Sigmoid colon (tissue), 7 donors: ENCODE data around the gene ZNF503. TPM values are rescaled to one million over a fixed set of nuclear protein-coding genes. Genes with fewer than 3 reads are reported as not detected.

Experiments used
- DNase-seq: peaks from one replicate; pipeline ENCODE4 v3.0.0-alpha.2; 2019
- H3K27ac ChIP-seq, 4 donors: fragments of 200-600 bp; sonication (generic); one replicate each; pipeline ENCODE4 v1.5.1; 2016 to 2019; ENCODE audit warnings: mild to moderate bottlenecking in 1 of 4
- H3K27me3 ChIP-seq, 3 donors: fragments of 200-600 bp; sonication (generic); one replicate each; pipeline ENCODE4 v1.5.1; 2019; ENCODE audit warnings: mild to moderate bottlenecking in 1 of 3
- H3K36me3 ChIP-seq, 4 donors: fragments of 200-600 bp; sonication (generic); one replicate each; pipeline ENCODE4 v1.5.1; 2016 to 2019
- H3K4me1 ChIP-seq, 4 donors: fragments of 200-600 bp; sonication (generic); one replicate each; pipeline ENCODE4 v1.5.1; 2017 to 2019
- H3K4me3 ChIP-seq, 4 donors: fragments of 200-600 bp; sonication (generic); one replicate each; pipeline ENCODE4 v1.5.1; 2017 to 2019; ENCODE audit warnings: mild to moderate bottlenecking in 2 of 4, moderate library complexity in 1 of 4
- H3K9me3 ChIP-seq, 4 donors: fragments of 200-600 bp in 3 of 4; sonication (generic) in 3 of 4; one replicate each; pipeline versions ENCODE4 v1.5.1 to v1.6.1; 2013 to 2019
- EP300 ChIP-seq, 4 donors: sonication (generic); formaldehyde crosslinking; IDR thresholded peaks; one replicate each; pipeline ENCODE4 v1.6.1; 2017; ENCODE audit warnings: antibody characterized with exemption in 4 of 4
- POLR2A ChIP-seq, 2 donors: fragments of 450-650 bp; IDR thresholded peaks; one replicate each; pipeline ENCODE4 v1.6.1; 2016; ENCODE audit warnings: antibody characterized with exemption in 2 of 2, mild to moderate bottlenecking in 2 of 2, moderate library complexity in 2 of 2
- POLR2AphosphoS5 ChIP-seq, 4 donors: sonication (generic); formaldehyde crosslinking; IDR thresholded peaks; one replicate each; pipeline ENCODE4 v1.6.1; 2017; ENCODE audit warnings: antibody characterized with exemption in 4 of 4
- WGBS, 2 donors: extraction: QIAGEN DNeasy Blood & Tissue Kit; methylation state at CpG; one replicate each; pipeline ENCODE4 v1.1.7; 2013; 5-methylcytosine and 5-hydroxymethylcytosine counted together
- intact Hi-C: fragments of 100-400 bp; cut with DNase I; formaldehyde crosslinking; loops from one replicate; pipeline ENCODE4 v1.15.1; 2023
- polyA plus RNA-seq, 3 donors: library from polyadenylated mRNA; stranded (reverse); fragments of 200-250 nt; gene quantifications; one replicate each; pipeline ENCODE4 v1.2.3, GENCODE V29; 2013
- total RNA-seq, 4 donors: library from RNA; depleted of rRNA; stranded (reverse); fragments of >200 nt; gene quantifications; one replicate each; pipeline ENCODE4 v1.1.0, GENCODE V29; 2016
- TF ChIP-seq, protein P1 (sequence below), 4 experiments: fragments of 450-650 bp in 3 of 4; fragments of 200-600 bp in 1 of 4; IDR thresholded peaks; one replicate each; pipeline ENCODE4 v1.5.1; 2016 to 2019; ENCODE audit warnings: antibody characterized with exemption in 4 of 4, mild to moderate bottlenecking in 3 of 4, moderate library complexity in 2 of 4
- donor health status: healthy with polysubstance abuse.
- donor health status: Bipolar disorder and iron deficiency.
- donor health status: healthy.

ZNF503 gene
- total and polyA plus RNA-seq, 7 donors, result 2.3 to 20.3 (median 10.0) TPM

DNA sequence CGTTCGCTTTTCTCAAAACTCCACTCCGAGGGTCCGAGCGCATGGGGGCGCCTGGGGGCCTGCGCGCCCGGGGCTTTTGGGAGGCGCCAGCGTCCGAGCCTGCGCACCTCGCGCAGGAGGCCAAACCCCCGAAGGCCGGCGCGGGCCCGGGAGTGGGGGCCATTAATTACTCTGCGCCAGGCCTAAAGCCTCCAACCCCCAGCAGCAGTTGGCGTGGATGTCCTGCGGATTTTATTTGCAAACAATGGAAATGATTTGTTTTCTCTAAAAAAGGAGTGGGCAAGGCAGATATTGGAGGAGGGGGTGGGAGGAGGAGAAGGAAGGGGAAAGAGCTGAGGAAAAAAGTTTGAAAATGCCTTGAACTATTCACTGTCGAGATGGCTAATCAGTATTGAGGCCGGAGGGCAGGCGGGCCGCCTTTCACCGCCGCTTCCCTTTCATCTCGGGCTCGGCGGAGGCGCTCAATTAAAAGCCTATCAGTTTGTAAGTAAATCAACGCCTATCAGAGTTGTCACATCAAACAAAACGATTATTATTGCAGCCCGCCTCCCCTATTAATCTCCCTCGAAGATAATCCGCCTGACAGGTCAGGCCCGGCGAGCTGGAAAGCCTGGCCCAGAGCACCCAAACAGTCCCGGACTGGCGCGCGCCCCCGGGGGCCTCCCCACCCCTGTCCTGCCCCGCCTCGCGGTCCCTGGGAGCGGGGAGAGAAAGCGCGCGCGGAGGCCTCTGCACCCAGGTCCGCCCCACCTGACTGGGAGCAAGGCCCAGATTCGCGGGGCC is 3.4 kb upstream of the ZNF503 start:
- H3K36me3 ChIP-seq, result no peaks in the 10 kb centered on the region
- H3K9me3 ChIP-seq, result no peaks in the 10 kb centered on the region
- intact Hi-C loops, result loop anchor here (5.0 to 10.0 kb wide), 5 partner anchors 277 to 1580 kb away; no protein-coding TSS in a partner anchor
- no peak for TF ChIP-seq POLR2A (IDR thresholded peaks at IDR 0.05)
- TF ChIP-seq, protein P1, sequence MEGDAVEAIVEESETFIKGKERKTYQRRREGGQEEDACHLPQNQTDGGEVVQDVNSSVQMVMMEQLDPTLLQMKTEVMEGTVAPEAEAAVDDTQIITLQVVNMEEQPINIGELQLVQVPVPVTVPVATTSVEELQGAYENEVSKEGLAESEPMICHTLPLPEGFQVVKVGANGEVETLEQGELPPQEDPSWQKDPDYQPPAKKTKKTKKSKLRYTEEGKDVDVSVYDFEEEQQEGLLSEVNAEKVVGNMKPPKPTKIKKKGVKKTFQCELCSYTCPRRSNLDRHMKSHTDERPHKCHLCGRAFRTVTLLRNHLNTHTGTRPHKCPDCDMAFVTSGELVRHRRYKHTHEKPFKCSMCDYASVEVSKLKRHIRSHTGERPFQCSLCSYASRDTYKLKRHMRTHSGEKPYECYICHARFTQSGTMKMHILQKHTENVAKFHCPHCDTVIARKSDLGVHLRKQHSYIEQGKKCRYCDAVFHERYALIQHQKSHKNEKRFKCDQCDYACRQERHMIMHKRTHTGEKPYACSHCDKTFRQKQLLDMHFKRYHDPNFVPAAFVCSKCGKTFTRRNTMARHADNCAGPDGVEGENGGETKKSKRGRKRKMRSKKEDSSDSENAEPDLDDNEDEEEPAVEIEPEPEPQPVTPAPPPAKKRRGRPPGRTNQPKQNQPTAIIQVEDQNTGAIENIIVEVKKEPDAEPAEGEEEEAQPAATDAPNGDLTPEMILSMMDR (IDR thresholded peaks at IDR 0.05), result no peak
- no peak for DNase-seq
- H3K4me3 ChIP-seq, result peak overlapping the region in 3 of 4 donors; percentile 76 to 94 (median 90)
- WGBS, 2 donors, result 10 to 21% methylated on average over 56 of the region's 56 CpGs
- peak overlapping the region in 3 of 4 donors; percentile 93 to 98 (median 97) for H3K27ac ChIP-seq
- H3K4me1 ChIP-seq, result peaks cover 0 to 44% (median 27%) of the 10 kb centered on the region in 4 donors
- H3K27me3 ChIP-seq, result no peaks in the 10 kb centered on the region

DNA sequence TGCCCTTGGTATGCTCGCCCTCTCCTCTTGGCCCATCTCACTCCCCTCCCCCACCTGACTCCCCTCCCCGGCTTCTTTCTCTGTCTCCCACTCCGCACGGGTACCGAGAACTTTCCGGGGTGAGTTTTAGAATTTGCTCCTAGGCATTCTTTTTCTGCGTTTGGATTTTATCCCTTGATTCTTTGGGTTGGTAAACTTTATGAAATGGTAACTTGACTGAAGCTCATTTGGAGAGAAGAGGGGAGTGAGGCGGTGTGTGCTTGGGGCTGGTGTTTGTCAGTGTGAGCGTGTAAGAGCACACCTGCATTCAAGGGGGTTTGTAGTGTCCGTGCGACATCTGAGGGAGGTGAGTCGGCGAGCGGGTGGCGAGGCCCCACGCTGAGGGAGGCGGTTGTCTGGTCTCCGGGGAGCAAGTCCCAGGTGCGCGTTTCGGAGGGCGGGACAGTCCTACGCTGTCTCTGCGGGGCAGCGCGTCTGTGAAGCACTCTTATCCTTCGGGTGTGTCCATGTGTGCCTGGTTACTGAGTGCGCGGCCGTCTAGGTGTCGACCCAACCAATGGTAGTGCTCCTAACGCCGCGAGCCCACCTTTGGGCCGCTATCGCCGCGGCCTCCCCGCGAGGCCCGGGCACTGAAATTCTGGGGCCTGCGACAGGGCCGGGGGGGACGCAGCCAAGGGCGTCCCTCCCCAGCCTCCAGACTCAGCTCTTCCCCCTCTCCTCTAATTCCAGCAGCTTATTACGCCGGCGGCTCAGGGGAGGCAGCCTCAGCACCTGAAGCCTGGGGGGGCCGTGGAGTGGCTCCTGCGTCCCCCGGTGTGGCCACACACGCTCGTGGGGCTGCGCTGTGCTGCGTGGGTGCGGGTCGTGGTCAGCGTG is 2.6 kb upstream of the ZNF503 start:
- H3K36me3 ChIP-seq, result peaks cover 0 to 7% (median 1%) of the 10 kb centered on the region in 4 donors
- H3K4me1 ChIP-seq, result peaks cover 0 to 45% (median 30%) of the 10 kb centered on the region in 4 donors
- H3K9me3 ChIP-seq, result no peaks in the 10 kb centered on the region
- H3K27ac ChIP-seq, result peak overlapping the region; percentile 93 to 99 (median 98)
- TF ChIP-seq, protein P1 (IDR thresholded peaks at IDR 0.05), result no peak
- TF ChIP-seq POLR2A (IDR thresholded peaks at IDR 0.05) (no peak), POLR2AphosphoS5 (IDR thresholded peaks at IDR 0.05) (no peak), EP300 (IDR thresholded peaks at IDR 0.05) (no peak)
- peak overlapping the region; percentile 76 to 97 (median 92) for H3K4me3 ChIP-seq
- no peak for DNase-seq
- intact Hi-C loops, result loop anchor here (2.0 to 10.0 kb wide), 8 partner anchors 63 to 1581 kb away; no protein-coding TSS in a partner anchor
- no peaks in the 10 kb centered on the region for H3K27me3 ChIP-seq
- WGBS, 2 donors, result 3 to 6% methylated on average over 58 of the region's 58 CpGs

DNA sequence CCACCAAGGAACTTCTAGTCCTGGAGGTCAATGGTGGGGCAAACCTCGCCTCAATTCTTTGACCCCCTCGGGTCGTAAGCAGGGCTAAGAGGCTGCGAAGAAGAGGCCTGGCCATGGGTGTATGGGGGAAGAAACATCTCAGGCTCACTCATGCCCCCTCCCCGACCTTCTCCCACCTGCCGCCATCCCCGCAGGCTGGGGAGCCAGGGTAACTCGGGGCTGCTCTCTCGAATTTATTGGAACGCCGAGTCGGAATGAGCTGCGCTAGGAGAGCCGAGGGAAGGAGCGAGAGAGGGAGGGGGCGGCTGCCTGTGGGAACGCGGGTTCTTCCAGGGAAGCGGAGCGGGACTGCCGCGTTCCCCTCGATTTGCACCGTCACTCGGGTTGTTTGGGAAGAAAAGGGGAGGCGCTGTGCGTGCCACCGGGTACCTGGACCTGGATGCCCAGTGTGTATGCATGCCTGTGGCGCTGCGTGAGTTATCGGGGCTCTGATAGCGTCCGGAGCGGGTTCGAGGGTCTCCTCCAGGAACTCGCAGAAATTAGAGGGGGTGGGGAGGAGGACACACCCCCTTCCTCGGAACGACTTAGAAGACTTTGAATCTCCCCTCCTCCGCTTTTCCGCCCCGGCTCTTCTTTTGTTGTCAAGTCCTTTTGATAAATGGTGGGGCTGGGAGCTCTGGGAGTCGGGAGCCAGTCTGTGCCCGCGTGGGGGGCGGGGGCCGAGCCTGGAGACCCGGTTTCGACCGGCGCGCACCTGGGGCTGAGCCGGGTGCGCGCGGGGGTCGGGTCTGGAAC is 1.8 kb upstream of the ZNF503 start:
- peak overlapping the region; percentile 93 to 99 (median 98) for H3K27ac ChIP-seq
- no peaks in the 10 kb centered on the region for H3K27me3 ChIP-seq
- DNase-seq, result peak; percentile 82
- TF ChIP-seq EP300 (IDR thresholded peaks at IDR 0.05) (no peak), POLR2A (IDR thresholded peaks at IDR 0.05) (no peak), POLR2AphosphoS5 (IDR thresholded peaks at IDR 0.05) (peak in 1 of 4 donors; percentile 53)
- TF ChIP-seq, protein P1 (IDR thresholded peaks at IDR 0.05), result no peak
- H3K4me1 ChIP-seq, result peaks cover 0 to 46% (median 31%) of the 10 kb centered on the region in 4 donors
- 1% methylated on average over 56 of the region's 56 CpGs for WGBS, 2 donors
- peak overlapping the region; percentile 76 to 97 (median 92) for H3K4me3 ChIP-seq
- H3K36me3 ChIP-seq, result peaks cover 0 to 14% (median 4%) of the 10 kb centered on the region in 4 donors
- intact Hi-C loops, result loop anchor here (2.0 to 10.0 kb wide), 8 partner anchors 63 to 1581 kb away; no protein-coding TSS in a partner anchor
- no peaks in the 10 kb centered on the region for H3K9me3 ChIP-seq

DNA sequence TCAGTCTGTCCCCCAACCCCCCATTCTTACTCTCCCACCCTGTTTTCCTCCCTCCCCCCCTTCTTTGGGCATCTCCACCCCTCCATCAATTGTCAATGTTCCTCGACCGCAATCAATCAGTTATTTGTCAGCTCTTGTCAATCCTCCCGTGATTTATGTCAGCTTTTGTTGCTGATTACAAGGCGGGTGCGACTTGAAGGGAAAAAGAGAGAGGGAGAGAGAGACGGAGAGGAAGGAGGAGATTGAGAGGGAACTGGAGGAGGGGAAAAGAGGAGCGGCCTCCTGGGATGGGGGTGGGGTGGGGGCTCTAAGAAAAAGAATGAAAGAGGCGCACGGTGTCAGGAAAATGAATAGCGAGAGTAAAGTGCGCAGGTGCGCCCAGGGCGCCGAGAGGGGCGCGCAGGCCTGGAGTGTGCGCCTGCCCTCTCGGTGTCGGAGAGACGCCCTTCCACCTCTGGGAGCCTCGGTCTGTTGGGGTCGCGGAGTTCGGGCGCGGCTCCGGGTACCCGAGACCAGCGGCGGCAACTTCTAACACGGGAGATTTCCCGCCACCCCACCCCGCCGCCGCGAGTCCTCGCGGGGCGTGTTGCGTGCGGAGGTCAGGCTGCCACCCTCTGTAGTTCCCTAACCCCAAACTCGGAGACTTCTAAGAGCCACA is 1.1 kb upstream of the ZNF503 start:
- WGBS, 2 donors, result 0 to 1% methylated on average over 42 of the region's 42 CpGs
- peak in 1 of 2 donors; percentile 29 for TF ChIP-seq POLR2A (IDR thresholded peaks at IDR 0.05)
- TF ChIP-seq, protein P1 (IDR thresholded peaks at IDR 0.05), result no peak
- peak in 3 of 4 donors; percentile 28 to 60 (median 44) for TF ChIP-seq POLR2AphosphoS5 (IDR thresholded peaks at IDR 0.05)
- Histone ChIP-seq H3K9me3 (no peaks in the 10 kb centered on the region), H3K4me1 (peaks cover 0 to 43% (median 30%) of the 10 kb centered on the region in 4 donors), H3K27ac (peak overlapping the region; percentile 93 to 99 (median 98)), H3K4me3 (peak overlapping the region; percentile 76 to 97 (median 92)), H3K27me3 (no peaks in the 10 kb centered on the region), H3K36me3 (peaks cover 0 to 14% (median 4%) of the 10 kb centered on the region in 4 donors)
- DNase-seq, result peak; percentile 73
- intact Hi-C loops, result loop anchor here (1.0 to 10.0 kb wide), 9 partner anchors 64 to 1582 kb away; no protein-coding TSS in a partner anchor
